Activated T-helper 17 cell treated with anti-CD3 and anti-CD28 coated beads, Interleukin-2, amount 50 U/mL, for 72 hours (primary cell): ENCODE data around the gene MORN1. TPM values are rescaled to one million over a fixed set of nuclear protein-coding genes. Genes with fewer than 3 reads are reported as not detected.

ENCODE experiments used
- total RNA-seq, 2 donors: library from RNA; stranded (reverse); gene quantifications; one replicate each; pipeline ENCODE4 v1.2.3, GENCODE V29; 2022

The MORN1 gene
- total RNA-seq, 2 donors from 2014 or later, result 4.4 to 5.3 TPM

Other genes with a start within 250 kb of the MORN1 start
- 10 to 100 TPM; 56.7 to 68.3 TPM for gene FAAP20, start 196.8 kb downstream of the MORN1 start, total RNA-seq
- 10 to 100 TPM; 39.5 to 52.1 TPM for gene SKI, start 163.2 kb downstream of the MORN1 start, total RNA-seq
- gene RER1, start 287 bp upstream of the MORN1 start, total RNA-seq, result 100 to 1,000 TPM; 120 to 180 TPM
- gene PEX10, start 21.0 kb upstream of the MORN1 start, total RNA-seq, result 10 to 100 TPM; 10.0 to 13.1 TPM
- gene PLCH2, start 84.7 kb upstream of the MORN1 start, total RNA-seq, result 10 to 100 TPM in 1 of 2 donors, 1 to 10 TPM in 1; 3.4 to 28.1 TPM
- 10 to 100 TPM; 41.7 to 54.9 TPM for gene PANK4, start 135.0 kb upstream of the MORN1 start, total RNA-seq
- not detected for gene HES5, start 138.7 kb upstream of the MORN1 start, total RNA-seq
- gene TNFRSF14, start 164.8 kb upstream of the MORN1 start, total RNA-seq, result 100 to 1,000 TPM in 1 of 2 donors, 10 to 100 TPM in 1; 93.2 to 299 TPM
- 10 to 100 TPM; 27.4 to 36.3 TPM for gene PRXL2B, start 195.2 kb upstream of the MORN1 start, total RNA-seq
- under 1 TPM; 0.54 to 0.87 TPM for gene MMEL1, start 241.5 kb upstream of the MORN1 start, total RNA-seq